HepG2 (cell line): ENCODE measurements around the gene C2orf76. TPM values are rescaled to one million over a fixed set of nuclear protein-coding genes. Genes with fewer than 3 reads are reported as not detected.

ENCODE experiments used
- BHLHE40 ChIP-seq: IDR thresholded peaks from 2 replicates; pipeline ENCODE4 v1.6.1; 2011; ENCODE audit warnings: low read length, improper control_type of control experiment
- HIC2 ChIP-seq: sonication (generic); formaldehyde crosslinking; IDR thresholded peaks from 2 replicates; pipeline ENCODE4 v1.9.0; 2022; ENCODE audit warnings: low read depth, missing genetic modification reagents
- KDM6A ChIP-seq: IDR thresholded peaks from 2 replicates; pipeline ENCODE4 v1.6.1; 2016; ENCODE audit warnings: low read depth
- MED8 ChIP-seq: sonication (generic); formaldehyde crosslinking; IDR thresholded peaks from 2 replicates; pipeline ENCODE4 v1.8.1; 2023; ENCODE audit warnings: mild to moderate bottlenecking, missing genetic modification reagents; ENCODE audit not compliant: insufficient replicate concordance
- MIER3 ChIP-seq: IDR thresholded peaks from 2 replicates; pipeline ENCODE4 v1.6.1; 2016; ENCODE audit warnings: missing compliant biosample characterization, borderline replicate concordance
- NR2F6 ChIP-seq, 2 experiments: IDR thresholded peaks; 2 replicates each; pipeline ENCODE4 v1.6.1; 2016; ENCODE audit warnings: antibody characterized with exemption in 1 of 2, mild to moderate bottlenecking in 1 of 2
- PPARG ChIP-seq: conservative IDR thresholded peaks from 2 replicates; pipeline ENCODE4 v1.6.1; 2016; ENCODE audit warnings: missing biosample characterization, missing genetic modification reagents
- SETDB1 ChIP-seq: sonication (generic); formaldehyde crosslinking; IDR thresholded peaks from 2 replicates; pipeline ENCODE4 v1.5.1; 2020; ENCODE audit warnings: missing genetic modification reagents, mild to moderate bottlenecking, borderline replicate concordance
- SSRP1 ChIP-seq: IDR thresholded peaks from 2 replicates; pipeline ENCODE4 v1.6.1; 2016; ENCODE audit warnings: control low read depth
- STAT5B ChIP-seq: sonication (generic); formaldehyde crosslinking; IDR thresholded peaks from 2 replicates; pipeline ENCODE4 v1.4.0; 2020; ENCODE audit warnings: missing genetic modification reagents
- SUZ12 ChIP-seq: fragments of 150-350 bp; IDR thresholded peaks from 2 replicates; pipeline ENCODE4 v1.6.1; 2014; ENCODE audit warnings: low read depth, low read length
- THRA ChIP-seq: sonication (generic); formaldehyde crosslinking; IDR thresholded peaks from 2 replicates; pipeline ENCODE4 v1.4.0; 2020; ENCODE audit warnings: missing genetic modification reagents, borderline replicate concordance
- ZBTB7B ChIP-seq: sonication (generic); formaldehyde crosslinking; IDR thresholded peaks from 2 replicates; pipeline ENCODE4 v1.4.0; 2020; ENCODE audit warnings: missing genetic modification reagents
- ZFP36L2 ChIP-seq: sonication (generic); formaldehyde crosslinking; IDR thresholded peaks from 2 replicates; pipeline ENCODE4 v1.4.0; 2020; ENCODE audit warnings: missing genetic modification reagents
- ZFX ChIP-seq: sonication (generic); formaldehyde crosslinking; IDR thresholded peaks from 2 replicates; pipeline ENCODE4 v1.4.0; 2020; ENCODE audit warnings: mild to moderate bottlenecking, low read depth, missing genetic modification reagents, moderate library complexity
- ZNF253 ChIP-seq: sonication (generic); formaldehyde crosslinking; IDR thresholded peaks from 2 replicates; pipeline ENCODE4 v1.8.0; 2022; ENCODE audit warnings: mild to moderate bottlenecking, missing genetic modification reagents, borderline replicate concordance
- ZNF460 ChIP-seq: sonication (generic); formaldehyde crosslinking; IDR thresholded peaks from 2 replicates; pipeline ENCODE4 v1.5.1; 2020; ENCODE audit warnings: missing genetic modification reagents, mild to moderate bottlenecking, borderline replicate concordance
- ZNF484 ChIP-seq: sonication (generic); formaldehyde crosslinking; IDR thresholded peaks from 2 replicates; pipeline ENCODE4 v1.5.1; 2020; ENCODE audit warnings: mild to moderate bottlenecking, low read depth, missing genetic modification reagents, borderline replicate concordance
- ZNF513 ChIP-seq: sonication (generic); formaldehyde crosslinking; conservative IDR thresholded peaks from 2 replicates; pipeline ENCODE4 v1.5.0; 2020; ENCODE audit warnings: missing genetic modification reagents
- ZNF570 ChIP-seq: sonication (generic); formaldehyde crosslinking; IDR thresholded peaks from 2 replicates; pipeline ENCODE4 v1.4.0; 2020; ENCODE audit warnings: mild to moderate bottlenecking, missing genetic modification reagents, borderline replicate concordance
- ZNF614 ChIP-seq: IDR thresholded peaks from 2 replicates; pipeline ENCODE4 v1.6.1; 2018; ENCODE audit warnings: missing biosample characterization, missing genetic modification reagents, inconsistent platforms, borderline replicate concordance
- ZNF629 ChIP-seq: sonication (generic); formaldehyde crosslinking; conservative IDR thresholded peaks from 2 replicates; pipeline ENCODE4 v1.5.0; 2020; ENCODE audit warnings: missing genetic modification reagents
- ZNF749 ChIP-seq: sonication (generic); formaldehyde crosslinking; IDR thresholded peaks from 2 replicates; pipeline ENCODE4 v1.8.0; 2022; ENCODE audit warnings: mild to moderate bottlenecking, missing genetic modification reagents, moderate library complexity, borderline replicate concordance
- ZNF788 ChIP-seq: sonication (generic); formaldehyde crosslinking; IDR thresholded peaks from 2 replicates; pipeline ENCODE4 v1.5.0; 2020; ENCODE audit warnings: mild to moderate bottlenecking, missing genetic modification reagents, borderline replicate concordance
- ZNF792 ChIP-seq: IDR thresholded peaks from 2 replicates; pipeline ENCODE4 v1.6.1; 2016
- polyA plus RNA-seq, 8 experiments: library from polyadenylated mRNA; depleted of rRNA in 3 of 8; stranded (reverse) in 7 of 8; unstranded in 1 of 8; fragments of >200 nt; fragmentation: Illumina TruSeq in 4 of 8; extraction: Trizol in 4 of 8; gene quantifications; 2 replicates each; pipeline versions ENCODE4 v1.2.1 to v1.2.3, GENCODE V29; 2011 to 2016; ENCODE audit warnings: low read depth in 4 of 8, missing spikeins in 1 of 8, mixed read lengths in 1 of 8; ENCODE audit not compliant: insufficient read depth in 1 of 8
- total RNA-seq, 5 experiments: library from RNA; depleted of rRNA; stranded (reverse); fragments of >200 nt; fragmentation: Illumina TruSeq; extraction: Trizol; gene quantifications; 2 replicates each; pipeline ENCODE4 v1.2.3, GENCODE V29; 2016; ENCODE audit warnings: low read depth in 1 of 5

C2orf76 gene
- total and polyA plus RNA-seq, 2 of the 13 experiments (the other 11 are each of a cell fraction or from before 2014, with no cell fraction given) = 7.7 to 8.5 TPM

- peak; percentile 42 for TF ChIP-seq SUZ12
- TF ChIP-seq SETDB1 (CRISPR knock-in tag) = no peak
- TF ChIP-seq ZBTB7B (CRISPR knock-in tag) = no peak; the same call in 1 of the 2 replicates
- TF ChIP-seq THRA (CRISPR knock-in tag) = peak; percentile 78
- TF ChIP-seq KDM6A = no peak
- peak; percentile 8; the same call in 1 of the 2 replicates for TF ChIP-seq SSRP1 (CRISPR knock-in tag)
- TF ChIP-seq ZNF460 = peak; percentile 55; the same call in 1 of the 2 replicates
- no peak for TF ChIP-seq ZNF253 (CRISPR knock-in tag)
- TF ChIP-seq MIER3 (CRISPR knock-in tag) = peak; percentile 92
- TF ChIP-seq ZNF788 (CRISPR knock-in tag) = peak; percentile 97
- TF ChIP-seq ZNF513 = no peak
- no peak for TF ChIP-seq ZNF570 (CRISPR knock-in tag)
- TF ChIP-seq ZNF792 (CRISPR knock-in tag) = peak; percentile 49; the same call in 1 of the 2 replicates
- no peak for TF ChIP-seq MED8
- TF ChIP-seq ZFP36L2 (CRISPR knock-in tag) = peak; percentile 52; the same call in 1 of the 2 replicates
- TF ChIP-seq ZNF629 = 0 out of 2 replicates have a peak, but pooled peaks have one; percentile 39
- TF ChIP-seq ZFX (CRISPR knock-in tag) = peak; percentile 90
- TF ChIP-seq PPARG (CRISPR knock-in tag) = peak; percentile 92
- TF ChIP-seq HIC2 (CRISPR knock-in tag) = no peak; the same call in none of the 2 replicates
- 0 out of 2 replicates have a peak, but pooled peaks have one; percentile 85 for TF ChIP-seq STAT5B (CRISPR knock-in tag)
- TF ChIP-seq ZNF614 (CRISPR knock-in tag) = peak; percentile 58; the same call in 1 of the 2 replicates
- TF ChIP-seq BHLHE40 = peak; percentile 74
- TF ChIP-seq ZNF749 (CRISPR knock-in tag) = peak; percentile 19; the same call in 1 of the 2 replicates
- TF ChIP-seq ZNF484 (CRISPR knock-in tag) = no peak
- no peak for TF ChIP-seq NR2F6 (IDR thresholded peaks at IDR 0.05)
- peak; percentile 80; the same call in 1 of the 2 replicates for TF ChIP-seq NR2F6 (CRISPR knock-in tag; IDR thresholded peaks at IDR 0.05)
These were observed at the start of gene C2orf76, which contains the start of gene DBI (continued) for GRCh38 chr2:119366649-119367471.
